Measurements from ENCODE around the gene ENGASE. TPM values are rescaled to one million over a fixed set of nuclear protein-coding genes. Genes with fewer than 3 reads are reported as not detected.
"Not testable (repeated sequence)": the region's sequence is repeated elsewhere in the genome, so short reads cannot be mapped to it uniquely, and the experiment has no call there.

The ENGASE gene
- polyA plus RNA-seq, 1 donor from 2014 or later = 6.4 TPM

- H3K4me1 Mint-ChIP-seq = no peaks in the 10 kb centered on the region
- no peak overlapping the region for H3K4me3 Mint-ChIP-seq
- H3K9me3 Mint-ChIP-seq = peaks cover 4 to 12% (median 10%) of the 10 kb centered on the region in 3 donors
- peaks cover 19% of the 10 kb centered on the region for H3K27me3 Mint-ChIP-seq
- peak overlapping the region in 1 of 3 donors; percentile 16 for H3K27ac Mint-ChIP-seq
- peaks cover 8% of the 10 kb centered on the region for H3K36me3 Mint-ChIP-seq
These were observed 16.8 kb upstream of the ENGASE start for GRCh38 chr17:79057737-79058385.

GRCh38 chr17:79062691-79063090, 11.9 kb upstream of the ENGASE start:
- Mint-ChIP-seq H3K4me3 (no peak overlapping the region), H3K4me1 (peaks cover 0 to 3% (median 0%) of the 10 kb centered on the region in 3 donors), H3K27ac (peak overlapping the region in 1 of 3 donors; percentile 71), H3K27me3 (peaks cover 7% of the 10 kb centered on the region), H3K36me3 (peaks cover 5% of the 10 kb centered on the region), H3K9me3 (peaks cover 0 to 3% (median 0%) of the 10 kb centered on the region in 3 donors)

GRCh38 chr17:79064026-79064425, 10.6 kb upstream of the ENGASE start:
- H3K9me3 Mint-ChIP-seq = no peaks in the 10 kb centered on the region
- peaks cover 2% of the 10 kb centered on the region for H3K27me3 Mint-ChIP-seq
- H3K4me3 Mint-ChIP-seq = no peak overlapping the region
- peaks cover 1% of the 10 kb centered on the region for H3K36me3 Mint-ChIP-seq
- peak overlapping the region in 1 of 3 donors; percentile 26 for H3K27ac Mint-ChIP-seq
- peaks cover 0 to 3% (median 0%) of the 10 kb centered on the region in 3 donors for H3K4me1 Mint-ChIP-seq

- Mint-ChIP-seq H3K36me3 (peaks cover 1% of the 10 kb centered on the region), H3K4me1 (peaks cover 0 to 3% (median 0%) of the 10 kb centered on the region in 3 donors), H3K4me3 (peak overlapping the region in 1 of 4 donors; percentile 72), H3K9me3 (no peaks in the 10 kb centered on the region), H3K27me3 (peaks cover 2% of the 10 kb centered on the region), H3K27ac (peak overlapping the region in 1 of 3 donors; percentile 66)
These were observed 9.4 kb upstream of the ENGASE start for GRCh38 chr17:79065105-79065670.

DNA sequence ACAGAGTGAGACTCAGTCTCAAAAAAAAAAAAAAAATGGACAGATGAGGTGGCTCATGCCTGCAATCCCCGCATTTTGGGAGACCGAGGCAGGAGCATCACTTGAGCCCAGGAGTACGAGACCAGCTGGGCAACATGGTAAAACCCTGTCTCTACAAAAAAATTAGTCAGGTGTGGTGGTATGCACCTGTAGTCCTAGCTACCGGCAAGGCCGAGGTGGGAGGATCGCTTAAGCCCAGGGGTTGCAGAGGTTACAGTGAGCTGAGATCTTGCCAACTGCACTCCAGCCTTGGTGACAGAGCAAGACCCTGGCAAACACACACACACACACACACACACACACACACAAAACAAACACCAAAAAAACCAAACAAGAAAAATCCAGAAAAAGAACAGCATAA, 7.7 kb upstream of the ENGASE start:
- Mint-ChIP-seq H3K4me3 (no peak overlapping the region), H3K27ac (no peak overlapping the region), H3K36me3 (peaks cover 1% of the 10 kb centered on the region), H3K27me3 (peaks cover 5% of the 10 kb centered on the region), H3K4me1 (peaks cover 0 to 3% (median 0%) of the 10 kb centered on the region in 3 donors), H3K9me3 (no peaks in the 10 kb centered on the region)

GRCh38 chr17:79070266-79070880, 4.3 kb upstream of the ENGASE start:
- Mint-ChIP-seq H3K9me3 (no peaks in the 10 kb centered on the region), H3K27me3 (peaks cover 4% of the 10 kb centered on the region), H3K36me3 (no peaks in the 10 kb centered on the region), H3K27ac (peak overlapping the region in 2 of 3 donors; percentile 16 to 65), H3K4me3 (peak overlapping the region in 1 of 4 donors; percentile 71), H3K4me1 (peaks cover 2 to 5% (median 5%) of the 10 kb centered on the region in 3 donors)

DNA sequence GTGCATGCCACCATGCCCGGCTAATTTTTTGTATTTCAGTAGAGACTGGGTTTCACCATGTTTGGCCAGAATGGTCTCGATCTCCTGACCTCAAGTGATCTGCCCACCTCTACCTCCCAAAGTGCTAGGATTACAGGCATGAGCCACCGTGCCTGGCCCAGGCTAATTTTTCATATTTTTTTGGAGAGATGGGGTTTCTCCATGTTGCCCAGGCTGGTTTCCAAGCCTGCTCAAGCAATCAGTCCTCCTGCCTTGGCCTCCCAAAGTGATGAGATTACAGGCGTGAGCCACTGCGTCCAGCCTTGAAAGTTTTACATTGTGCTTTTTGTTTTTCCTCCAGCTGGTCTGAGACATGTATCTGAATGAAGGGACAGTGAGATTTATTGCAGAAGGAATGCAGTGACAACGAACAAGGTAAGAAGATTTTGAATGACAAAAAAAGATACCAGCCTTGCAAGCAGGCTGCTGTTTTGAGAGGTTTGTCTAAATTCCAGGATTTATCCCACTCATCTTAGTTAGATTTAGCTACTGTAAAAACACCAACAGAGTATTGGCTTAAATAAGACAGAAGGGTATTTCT, 3.4 kb upstream of the ENGASE start:
- Mint-ChIP-seq H3K9me3 (no peaks in the 10 kb centered on the region), H3K27me3 (peaks cover 4% of the 10 kb centered on the region), H3K27ac (no peak overlapping the region), H3K36me3 (no peaks in the 10 kb centered on the region), H3K4me3 (peak overlapping the region in 1 of 4 donors; percentile 58), H3K4me1 (peaks cover 9 to 11% (median 11%) of the 10 kb centered on the region in 3 donors)

DNA sequence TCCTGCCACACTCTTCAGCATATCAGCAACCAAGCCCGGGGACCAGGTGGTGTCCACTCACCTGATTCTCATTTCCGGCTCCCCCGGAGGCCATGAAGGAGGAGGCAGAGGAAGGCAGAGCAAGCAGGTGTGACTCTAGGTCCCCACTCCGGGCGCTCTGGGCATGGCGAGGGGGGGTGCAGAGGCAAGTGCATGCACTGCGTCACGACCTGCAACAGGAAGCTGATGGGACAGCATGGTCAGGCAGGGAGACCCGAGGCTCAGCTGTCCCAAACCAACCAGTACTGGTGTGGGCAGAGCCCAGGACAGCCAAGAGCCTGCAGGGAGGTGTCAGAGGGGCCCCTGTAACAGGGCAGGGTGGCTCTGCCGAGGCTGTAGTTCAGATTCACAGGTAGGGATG, 2.1 kb upstream of the ENGASE start:
- Mint-ChIP-seq H3K4me3 (peak overlapping the region in 1 of 4 donors; percentile 73), H3K9me3 (no peaks in the 10 kb centered on the region), H3K27ac (no peak overlapping the region), H3K36me3 (no peaks in the 10 kb centered on the region), H3K27me3 (peaks cover 4% of the 10 kb centered on the region), H3K4me1 (peaks cover 9 to 11% (median 11%) of the 10 kb centered on the region in 3 donors)

GRCh38 chr17:79073016-79073705, 1.5 kb upstream of the ENGASE start:
- no peaks in the 10 kb centered on the region for H3K9me3 Mint-ChIP-seq
- H3K27ac Mint-ChIP-seq = no peak overlapping the region
- H3K4me3 Mint-ChIP-seq = peak overlapping the region in 1 of 4 donors; percentile 57
- no peaks in the 10 kb centered on the region for H3K36me3 Mint-ChIP-seq
- H3K27me3 Mint-ChIP-seq = peaks cover 4% of the 10 kb centered on the region
- H3K4me1 Mint-ChIP-seq = peaks cover 9 to 11% (median 11%) of the 10 kb centered on the region in 3 donors

GRCh38 chr17:79073706-79074088, 927 bp upstream of the ENGASE start:
- Mint-ChIP-seq H3K27ac (no peak overlapping the region), H3K36me3 (no peaks in the 10 kb centered on the region), H3K27me3 (peaks cover 4% of the 10 kb centered on the region), H3K9me3 (no peaks in the 10 kb centered on the region), H3K4me3 (peak overlapping the region in 2 of 4 donors; percentile 57 to 83), H3K4me1 (peaks cover 9 to 11% (median 11%) of the 10 kb centered on the region in 3 donors)

- Mint-ChIP-seq H3K27ac (peak overlapping the region in 2 of 3 donors; percentile 63 to 79), H3K4me1 (peaks cover 9 to 11% (median 11%) of the 10 kb centered on the region in 3 donors), H3K4me3 (peak overlapping the region; percentile 79 to 94 (median 88))
- not testable (repeated sequence) for H3K27me3 Mint-ChIP-seq, H3K36me3 Mint-ChIP-seq, H3K9me3 Mint-ChIP-seq
These were observed 439 bp upstream of the ENGASE start for GRCh38 chr17:79074121-79074648.

- peaks cover 1% of the 10 kb centered on the region for H3K27me3 Mint-ChIP-seq
- H3K9me3 Mint-ChIP-seq = no peaks in the 10 kb centered on the region
- peak overlapping the region; percentile 7 to 95 (median 69) for H3K27ac Mint-ChIP-seq
- peaks cover 9 to 11% (median 11%) of the 10 kb centered on the region in 3 donors for H3K4me1 Mint-ChIP-seq
- peak overlapping the region; percentile 79 to 97 (median 92) for H3K4me3 Mint-ChIP-seq
- H3K36me3 Mint-ChIP-seq = peaks cover under 1% of the 10 kb centered on the region
These were observed 774 bp downstream of the ENGASE start for GRCh38 chr17:79075446-79075750.

DNA sequence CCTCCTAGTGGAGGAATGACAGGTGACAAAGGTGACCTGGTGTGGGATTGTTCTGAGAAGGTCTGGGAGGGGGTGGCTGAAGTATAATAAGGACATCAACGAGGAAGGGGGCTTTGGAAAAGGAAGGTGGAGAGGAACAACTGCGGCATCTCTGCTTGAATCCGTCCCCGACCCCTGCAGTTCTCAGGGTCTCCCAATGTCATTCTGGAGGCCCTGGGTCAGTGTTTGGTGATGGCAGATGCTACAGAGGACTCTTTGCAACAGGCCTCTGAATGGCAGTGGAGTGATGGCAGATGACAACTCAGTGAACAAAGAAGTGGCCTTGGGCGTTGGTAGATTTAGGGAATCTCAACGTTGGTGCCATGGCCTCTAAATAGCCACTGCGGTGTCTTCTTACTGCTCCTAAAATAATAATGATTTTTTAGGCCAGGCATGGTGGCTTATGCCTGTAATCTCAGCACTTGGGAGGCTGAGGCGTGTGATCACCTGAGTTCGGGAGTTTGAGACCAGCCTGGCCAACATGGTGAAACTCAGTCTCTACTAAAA, 1.3 kb downstream of the ENGASE start:
- H3K4me1 Mint-ChIP-seq = peaks cover 9 to 11% (median 11%) of the 10 kb centered on the region in 3 donors
- H3K27me3 Mint-ChIP-seq = no peaks in the 10 kb centered on the region
- peaks cover 2% of the 10 kb centered on the region for H3K36me3 Mint-ChIP-seq
- H3K27ac Mint-ChIP-seq = peak overlapping the region; percentile 7 to 69 (median 19)
- peak overlapping the region; percentile 79 to 96 (median 89) for H3K4me3 Mint-ChIP-seq
- no peaks in the 10 kb centered on the region for H3K9me3 Mint-ChIP-seq

GRCh38 chr17:79077587-79077986, 3.0 kb downstream of the ENGASE start:
- no peak overlapping the region for H3K27ac Mint-ChIP-seq
- H3K36me3 Mint-ChIP-seq = peaks cover 2% of the 10 kb centered on the region
- H3K9me3 Mint-ChIP-seq = no peaks in the 10 kb centered on the region
- peaks cover 9 to 11% (median 11%) of the 10 kb centered on the region in 3 donors for H3K4me1 Mint-ChIP-seq
- H3K4me3 Mint-ChIP-seq = peak overlapping the region in 3 of 4 donors; percentile 17 to 79 (median 72)
- no peaks in the 10 kb centered on the region for H3K27me3 Mint-ChIP-seq

Measured in IgD-negative memory B cell (primary cell).